Heart left ventricle (tissue), 16 donors: Measurements from ENCODE around the gene COPZ1. TPM values are rescaled to one million over a fixed set of nuclear protein-coding genes. Genes with fewer than 3 reads are reported as not detected.

ENCODE experiments used
- ATAC-seq, 4 donors: fragments of 200-7000 bp; cut with Tn5 transposase; one replicate each; pipeline ENCODE4 v1.9.1; 2020 to 2022; ENCODE audit warnings: moderate library complexity in 4 of 4, mild to moderate bottlenecking in 3 of 4, moderate number of reproducible peaks in 1 of 4
- DNase-seq, 5 donors: peaks; one replicate each; pipeline ENCODE4 v3.0.0-alpha.2; 2020
- H3K27ac ChIP-seq, 12 donors: fragments of 200-600 bp; sonication (generic) in 4 of 12; one replicate each; pipeline versions ENCODE4 v1.5.0 to v1.8.0; 2016 to 2022; ENCODE audit warnings: mild to moderate bottlenecking in 2 of 12
- H3K27me3 ChIP-seq, 9 donors: fragments of 200-600 bp; sonication (generic) in 2 of 9; one replicate each; pipeline versions ENCODE4 v1.5.1 to v1.8.0; 2016 to 2022; ENCODE audit warnings: mild to moderate bottlenecking in 3 of 9
- H3K36me3 ChIP-seq, 9 donors: fragments of 200-600 bp; sonication (generic) in 2 of 9; one replicate each; pipeline versions ENCODE4 v1.5.0 to v1.8.0; 2018 to 2022; ENCODE audit warnings: mild to moderate bottlenecking in 2 of 9
- H3K4me1 ChIP-seq, 12 donors: fragments of 200-600 bp; sonication (generic) in 4 of 12; one replicate each; pipeline versions ENCODE4 v1.5.0 to v1.8.0; 2016 to 2022; ENCODE audit warnings: mild to moderate bottlenecking in 3 of 12
- H3K4me3 ChIP-seq, 12 donors: fragments of 200-600 bp; sonication (generic) in 4 of 12; one replicate each; pipeline versions ENCODE4 v1.5.0 to v1.8.0; 2017 to 2022; ENCODE audit warnings: mild to moderate bottlenecking in 9 of 12, moderate library complexity in 4 of 12
- H3K9me3 ChIP-seq, 12 donors: fragments of 200-600 bp; sonication (generic) in 4 of 12; one replicate each; pipeline versions ENCODE4 v1.5.0 to v1.8.0; 2016 to 2022; ENCODE audit warnings: mild to moderate bottlenecking in 1 of 12
- CTCF ChIP-seq, 12 donors: fragments of 200-600 bp; sonication (generic) in 4 of 12; IDR thresholded peaks; one replicate each; pipeline versions ENCODE4 v1.5.0 to v1.8.0; 2018 to 2022; ENCODE audit warnings: antibody characterized with exemption in 12 of 12, mild to moderate bottlenecking in 5 of 12
- POLR2A ChIP-seq, 2 donors: fragments of 450-650 bp; IDR thresholded peaks; one replicate each; pipeline ENCODE4 v1.6.1; 2017; ENCODE audit warnings: antibody characterized with exemption in 2 of 2, mild to moderate bottlenecking in 2 of 2, moderate library complexity in 2 of 2
- WGBS, 4 donors: extraction: QIAGEN DNeasy Blood & Tissue Kit in 2 of 4; methylation state at CpG; one replicate each; pipeline versions ENCODE4 v1.1.5 to v1.1.7; 2013 to 2018; 5-methylcytosine and 5-hydroxymethylcytosine counted together
- intact Hi-C, 10 donors: fragments of 100-400 bp; cut with DNase I; formaldehyde crosslinking; loops; one replicate each; pipeline versions ENCODE4 v1.11.1 to v1.14.2; 2022
- polyA plus RNA-seq, 2 donors: library from polyadenylated mRNA; stranded (reverse); fragments of 200-250 nt; gene quantifications; one replicate each; pipeline ENCODE4 v1.2.3, GENCODE V29; 2013
- total RNA-seq, 9 donors: library from RNA; depleted of rRNA in 2 of 9; stranded (reverse); fragments of >200 nt in 2 of 9; fragmentation: NEBNext Ultra II Directional in 3 of 9; extraction: Animal tissue kit (Norgen Biotek cat#: 25700) in 3 of 9; gene quantifications; one replicate each; pipeline versions ENCODE4 v1.1.0 to v1.2.4, GENCODE V29; 2016 to 2023
- donor health status: ischemic (EF 13 %, LVEDD 7.1; RV severe dilation, severe dysfunction).
- donor health status: healthy with polysubstance abuse.
- donor health status: DM: no; HTN: yes; CAD: no.
- donor health status: DM: no; HTN: no; CAD: no.
- donor health status: ischemic (EF 25% LVEDD 6.9; RV normal size, moderate dysfunction).
- donor health status: ischemic (EF 25% LVEDD 5.7; RV mildly dilated, moderate dysfunction).
- donor health status: healthy.
- donor health status: DM: yes; HTN: yes; CAD: no.
- donor health status: ischemic (EF 35%, LVEDD 5.7; RV mildly dilated, moderate dysfunction).
- donor health status: nonischemic (EF 11% LVEDD 7.7; RV severe dilation, severe dysfunction).
- donor health status: DM: yes; HTN: yes; CAD: no.
- donor health status: PGD.
- donor health status: ischemic (EF 29% LVEDD 5.4; RV normal size, mild dysfunction).
- donor health status: nonischemic (EF 23%, LVEDD 6.1; RV moderate dilation, normal function).

COPZ1 gene
- total and polyA plus RNA-seq, 11 donors = 77.3 to 146 (median 125) TPM

- DNase-seq (no peak), ATAC-seq (no peak)
- no peaks in the 10 kb centered on the region for H3K9me3 ChIP-seq
- H3K27ac ChIP-seq = no peak overlapping the region
- intact Hi-C loops = no loop called here
- peaks cover 2 to 59% (median 37%) of the 10 kb centered on the region in 12 donors for H3K4me1 ChIP-seq
- H3K4me3 ChIP-seq = no peak overlapping the region
- H3K27me3 ChIP-seq = no peaks in the 10 kb centered on the region
- whole genome bisulfite sequencing, 4 donors = 97 to 98% (median 97%) methylated on average over 4 of the region's 4 CpGs
- H3K36me3 ChIP-seq = peaks cover 0 to 19% (median 8%) of the 10 kb centered on the region in 9 donors
- TF ChIP-seq POLR2A (IDR thresholded peaks at IDR 0.05) (no peak), CTCF (IDR thresholded peaks at IDR 0.05) (no peak)
These were observed 8.6 kb downstream of the COPZ1 start for GRCh38 chr12:54333420-54334034.

GRCh38 chr12:54337280-54337842 is 12.4 kb downstream of the COPZ1 start:
- peaks cover 2 to 47% (median 27%) of the 10 kb centered on the region in 12 donors for H3K4me1 ChIP-seq
- peak in 2 of 5 donors; percentile 31 to 44 for DNase-seq
- peak overlapping the region in 11 of 12 donors; percentile 29 to 84 (median 66) for H3K27ac ChIP-seq
- H3K9me3 ChIP-seq = no peaks in the 10 kb centered on the region
- TF ChIP-seq POLR2A (IDR thresholded peaks at IDR 0.05) = no peak
- peak in 8 of 12 donors; percentile 5 to 43 (median 34) for TF ChIP-seq CTCF (IDR thresholded peaks at IDR 0.05)
- peak; percentile 44 to 82 (median 77) for ATAC-seq
- 27 to 41% (median 39%) methylated on average over 3 of the region's 3 CpGs for WGBS, 4 donors
- peaks cover 0 to 24% (median 19%) of the 10 kb centered on the region in 9 donors for H3K36me3 ChIP-seq
- intact Hi-C loops = no loop called here
- no peak overlapping the region for H3K4me3 ChIP-seq
- no peaks in the 10 kb centered on the region for H3K27me3 ChIP-seq

- WGBS, 4 donors = 56 to 65% (median 61%) methylated on average over 3 of the region's 3 CpGs
- TF ChIP-seq POLR2A (IDR thresholded peaks at IDR 0.05) (no peak), CTCF (IDR thresholded peaks at IDR 0.05) (peak in 1 of 12 donors; percentile 3)
- intact Hi-C loops = no loop called here
- peak; percentile 37 to 63 (median 54) for ATAC-seq
- no peak overlapping the region for H3K4me3 ChIP-seq
- DNase-seq = peak in 2 of 5 donors; percentile 23 to 55
- peaks cover 2 to 40% (median 27%) of the 10 kb centered on the region in 12 donors for H3K4me1 ChIP-seq
- H3K9me3 ChIP-seq = no peaks in the 10 kb centered on the region
- H3K27ac ChIP-seq = peak overlapping the region in 11 of 12 donors; percentile 29 to 84 (median 66)
- peaks cover 0 to 31% (median 26%) of the 10 kb centered on the region in 9 donors for H3K36me3 ChIP-seq
- no peaks in the 10 kb centered on the region for H3K27me3 ChIP-seq
These were observed 13.1 kb downstream of the COPZ1 start for GRCh38 chr12:54337854-54338650.
